ENCODE data around the gene SYNRG.

The SYNRG gene

GRCh38 chr17:37648555-37648954, 39.3 kb upstream of the SYNRG start:
- Histone ChIP-seq H2BK12ac (ENCODE audit: low read length) (no peak overlapping the region), H2BK120ac (ENCODE audit: low read depth, low read length) (no peak overlapping the region), H3K18ac (ENCODE audit: low read length) (no peak overlapping the region), H3K27me3 (ENCODE audit: control insufficient read depth in 3 of 3, insufficient read depth in 3 of 3, low read depth in 1 of 3, low read length in 3 of 3) (peaks cover 0 to 69% (median 7%) of the 10 kb centered on the region in 3 experiments), H3K9me3 (replicated peaks in 1 of 2; ENCODE audit: control insufficient read depth in 2 of 2, insufficient read depth in 1 of 2, low read depth in 1 of 2, low read length in 2 of 2) (no peaks in the 10 kb centered on the region), H3K14ac (ENCODE audit: low read length) (no peak overlapping the region), H4K91ac (ENCODE audit: low read depth, low read length, poor library complexity) (no peak overlapping the region), H2AFZ (ENCODE audit: low read length) (no peak overlapping the region), H2BK5ac (ENCODE audit: low read length) (no peak overlapping the region), H3K23ac (ENCODE audit: low read depth, low read length, poor library complexity) (no peak overlapping the region), H3K9ac (ENCODE audit: low read depth, low read length, poor library complexity) (no peak overlapping the region), H3K4ac (ENCODE audit: low read length) (no peak overlapping the region), H3K36me3 (replicated peaks in 1 of 2; ENCODE audit: control insufficient read depth in 2 of 2, insufficient read depth in 2 of 2, low read length in 2 of 2) (no peaks in the 10 kb centered on the region), H2BK15ac (ENCODE audit: low read length) (no peak overlapping the region), H3K4me1 (ENCODE audit: control insufficient read depth in 2 of 2, insufficient read depth in 1 of 2, low read depth in 1 of 2, low read length in 2 of 2) (no peaks in the 10 kb centered on the region), H3K4me3 (ENCODE audit: low read length in 2 of 2) (no peak overlapping the region), H3K79me1 (ENCODE audit: low read depth, low read length) (no peaks in the 10 kb centered on the region), H2AK5ac (ENCODE audit: low read depth, low read length) (no peak overlapping the region), H3K4me2 (ENCODE audit: insufficient read depth, low read length, poor library complexity, severe bottlenecking) (no peak overlapping the region), H4K8ac (ENCODE audit: low read depth, low read length) (no peak overlapping the region), H3K27ac (replicated peaks; ENCODE audit: low read length) (no peak overlapping the region)
- DNase-seq (ENCODE audit: low spot score) = no peak
- WGBS, 2 donors (ENCODE audit: extremely low coverage in 2 of 2, insufficient read length in 2 of 2, insufficient replicate concordance in 1 of 2) = no CpG with 5 or more reads among the region's 2 CpGs

- Histone ChIP-seq H3K27ac (replicated peaks; ENCODE audit: low read length) (no peak overlapping the region), H4K91ac (ENCODE audit: low read depth, low read length, poor library complexity) (no peak overlapping the region), H2BK5ac (ENCODE audit: low read length) (no peak overlapping the region), H3K36me3 (replicated peaks in 1 of 2; ENCODE audit: control insufficient read depth in 2 of 2, insufficient read depth in 2 of 2, low read length in 2 of 2) (no peaks in the 10 kb centered on the region), H4K8ac (ENCODE audit: low read depth, low read length) (no peak overlapping the region), H3K4me3 (ENCODE audit: low read length in 2 of 2) (no peak overlapping the region), H3K9me3 (replicated peaks in 1 of 2; ENCODE audit: control insufficient read depth in 2 of 2, insufficient read depth in 1 of 2, low read depth in 1 of 2, low read length in 2 of 2) (no peaks in the 10 kb centered on the region), H3K4me1 (ENCODE audit: control insufficient read depth in 2 of 2, insufficient read depth in 1 of 2, low read depth in 1 of 2, low read length in 2 of 2) (no peaks in the 10 kb centered on the region), H2BK12ac (ENCODE audit: low read length) (no peak overlapping the region), H3K4me2 (ENCODE audit: insufficient read depth, low read length, poor library complexity, severe bottlenecking) (no peak overlapping the region), H3K14ac (ENCODE audit: low read length) (no peak overlapping the region), H3K18ac (ENCODE audit: low read length) (no peak overlapping the region), H2BK120ac (ENCODE audit: low read depth, low read length) (no peak overlapping the region), H3K4ac (ENCODE audit: low read length) (no peak overlapping the region), H2AK5ac (ENCODE audit: low read depth, low read length) (no peak overlapping the region), H3K79me1 (ENCODE audit: low read depth, low read length) (no peaks in the 10 kb centered on the region), H2AFZ (ENCODE audit: low read length) (no peak overlapping the region), H3K23ac (ENCODE audit: low read depth, low read length, poor library complexity) (no peak overlapping the region), H2BK15ac (ENCODE audit: low read length) (no peak overlapping the region), H3K9ac (ENCODE audit: low read depth, low read length, poor library complexity) (no peak overlapping the region), H3K27me3 (ENCODE audit: control insufficient read depth in 3 of 3, insufficient read depth in 3 of 3, low read depth in 1 of 3, low read length in 3 of 3) (peaks cover 0 to 67% (median 7%) of the 10 kb centered on the region in 3 experiments)
- WGBS, 2 donors (ENCODE audit: extremely low coverage in 2 of 2, insufficient read length in 2 of 2, insufficient replicate concordance in 1 of 2) = no CpG with 5 or more reads among the region's 1 CpG
- no peak for DNase-seq (ENCODE audit: low spot score)
Observed at GRCh38 chr17:37647856-37648255, 38.6 kb upstream of the SYNRG start.

- H3K27me3 ChIP-seq (ENCODE audit: control insufficient read depth in 3 of 3, insufficient read depth in 3 of 3, low read depth in 1 of 3, low read length in 3 of 3) = peaks cover 0 to 41% (median 5%) of the 10 kb centered on the region in 3 experiments
- H3K27ac ChIP-seq (replicated peaks; ENCODE audit: low read length) = no peak overlapping the region
- H4K91ac ChIP-seq (ENCODE audit: low read depth, low read length, poor library complexity) = no peak overlapping the region
- no CpG with 5 or more reads among the region's 3 CpGs for WGBS, 2 donors (ENCODE audit: extremely low coverage in 2 of 2, insufficient read length in 2 of 2, insufficient replicate concordance in 1 of 2)
- peaks cover 4 to 33% of the 10 kb centered on the region in 2 donors for H3K36me3 ChIP-seq (replicated peaks in 1 of 2; ENCODE audit: control insufficient read depth in 2 of 2, insufficient read depth in 2 of 2, low read length in 2 of 2)
- H2BK12ac ChIP-seq (ENCODE audit: low read length) = no peak overlapping the region
- H3K4me1 ChIP-seq (ENCODE audit: control insufficient read depth in 2 of 2, insufficient read depth in 1 of 2, low read depth in 1 of 2, low read length in 2 of 2) = peaks cover 1 to 2% of the 10 kb centered on the region in 2 donors
- no peak overlapping the region for H3K18ac ChIP-seq (ENCODE audit: low read length)
- peak overlapping the region; percentile 90 for H2AFZ ChIP-seq (ENCODE audit: low read length)
- H3K4me2 ChIP-seq (ENCODE audit: insufficient read depth, low read length, poor library complexity, severe bottlenecking) = no peak overlapping the region
- H2BK15ac ChIP-seq (ENCODE audit: low read length) = no peak overlapping the region
- DNase-seq (ENCODE audit: low spot score) = no peak
- no peak overlapping the region for H2BK5ac ChIP-seq (ENCODE audit: low read length)
- no peaks in the 10 kb centered on the region for H3K79me1 ChIP-seq (ENCODE audit: low read depth, low read length)
- no peak overlapping the region for H3K4ac ChIP-seq (ENCODE audit: low read length)
- peak overlapping the region in 1 of 2 donors; percentile 77 for H3K4me3 ChIP-seq (ENCODE audit: low read length in 2 of 2)
- H4K8ac ChIP-seq (ENCODE audit: low read depth, low read length) = no peak overlapping the region
- H2BK120ac ChIP-seq (ENCODE audit: low read depth, low read length) = no peak overlapping the region
- no peaks in the 10 kb centered on the region for H3K9me3 ChIP-seq (replicated peaks in 1 of 2; ENCODE audit: control insufficient read depth in 2 of 2, insufficient read depth in 1 of 2, low read depth in 1 of 2, low read length in 2 of 2)
- no peak overlapping the region for H2AK5ac ChIP-seq (ENCODE audit: low read depth, low read length)
- no peak overlapping the region for H3K9ac ChIP-seq (ENCODE audit: low read depth, low read length, poor library complexity)
- no peak overlapping the region for H3K14ac ChIP-seq (ENCODE audit: low read length)
- H3K23ac ChIP-seq (ENCODE audit: low read depth, low read length, poor library complexity) = no peak overlapping the region
Observed at GRCh38 chr17:37643869-37644268, 34.7 kb upstream of the SYNRG start.

GRCh38 chr17:37643118-37643766, 34.0 kb upstream of the SYNRG start, which contains the start of gene DDX52:
Gene DDX52, minus strand, starts transcription at chr17:37643446. Its CDS starts 26 bp downstream, at chr17:37643420.
- H3K23ac ChIP-seq (ENCODE audit: low read depth, low read length, poor library complexity) = no peak within 1 kb of the TSS
- peak within 1 kb of the TSS; percentile 97 for H3K18ac ChIP-seq (ENCODE audit: low read length)
- H3K4me3 ChIP-seq (ENCODE audit: low read length in 2 of 2) = peak within 1 kb of the TSS; percentile 77 to 94
- H3K27me3 ChIP-seq (ENCODE audit: control insufficient read depth in 3 of 3, insufficient read depth in 3 of 3, low read depth in 1 of 3, low read length in 3 of 3) = peaks cover 0 to 35% (median 5%) of the 10 kb centered on the region in 3 experiments
- H3K9me3 ChIP-seq (replicated peaks in 1 of 2; ENCODE audit: control insufficient read depth in 2 of 2, insufficient read depth in 1 of 2, low read depth in 1 of 2, low read length in 2 of 2) = no peaks in the 10 kb centered on the region
- H3K4me2 ChIP-seq (ENCODE audit: insufficient read depth, low read length, poor library complexity, severe bottlenecking) = peak within 1 kb of the TSS; percentile 56
- no peak within 1 kb of the TSS for H2BK15ac ChIP-seq (ENCODE audit: low read length)
- no peak within 1 kb of the TSS for H4K8ac ChIP-seq (ENCODE audit: low read depth, low read length)
- H2AFZ ChIP-seq (ENCODE audit: low read length) = peak within 1 kb of the TSS; percentile 90
- no peak within 1 kb of the TSS for H2AK5ac ChIP-seq (ENCODE audit: low read depth, low read length)
- H2BK12ac ChIP-seq (ENCODE audit: low read length) = no peak within 1 kb of the TSS
- no peak within 1 kb of the TSS for H2BK5ac ChIP-seq (ENCODE audit: low read length)
- H3K4me1 ChIP-seq (ENCODE audit: control insufficient read depth in 2 of 2, insufficient read depth in 1 of 2, low read depth in 1 of 2, low read length in 2 of 2) = peaks cover 1 to 2% of the 10 kb centered on the region in 2 donors
- no peak within 1 kb of the TSS for H2BK120ac ChIP-seq (ENCODE audit: low read depth, low read length)
- H3K36me3 ChIP-seq (replicated peaks in 1 of 2; ENCODE audit: control insufficient read depth in 2 of 2, insufficient read depth in 2 of 2, low read length in 2 of 2) = peaks cover 4 to 39% of the 10 kb centered on the region in 2 donors
- peak; percentile 78 for DNase-seq (ENCODE audit: low spot score)
- no peaks in the 10 kb centered on the region for H3K79me1 ChIP-seq (ENCODE audit: low read depth, low read length)
- H3K14ac ChIP-seq (ENCODE audit: low read length) = no peak within 1 kb of the TSS
- peak within 1 kb of the TSS; percentile 93 for H3K9ac ChIP-seq (ENCODE audit: low read depth, low read length, poor library complexity)
- no peak within 1 kb of the TSS for H4K91ac ChIP-seq (ENCODE audit: low read depth, low read length, poor library complexity)
- peak within 1 kb of the TSS; percentile 59 for H3K27ac ChIP-seq (replicated peaks; ENCODE audit: low read length)
- H3K4ac ChIP-seq (ENCODE audit: low read length) = no peak within 1 kb of the TSS
- no CpG with 5 or more reads among the region's 43 CpGs for WGBS, 2 donors (ENCODE audit: extremely low coverage in 2 of 2, insufficient read length in 2 of 2, insufficient replicate concordance in 1 of 2)
